Liver (tissue), 3 donors: ENCODE measurements around the gene TMEM178A.

Experiments
- FOXA1 ChIP-seq: IDR thresholded peaks from 2 replicates; pipeline ENCODE4 v1.6.1; 2016; ENCODE audit warnings: antibody characterized with exemption
- NR2F2 ChIP-seq: IDR thresholded peaks from 2 replicates; pipeline ENCODE4 v1.6.1; 2016; ENCODE audit warnings: antibody characterized with exemption
- RAD21 ChIP-seq, 2 donors: IDR thresholded peaks; 2 replicates each; pipeline ENCODE4 v1.6.1; 2016; ENCODE audit warnings: antibody characterized with exemption in 2 of 2, mild to moderate bottlenecking in 2 of 2
- RXRA ChIP-seq, 2 donors: IDR thresholded peaks; 2 replicates each; pipeline ENCODE4 v1.6.1; 2017 to 2018; ENCODE audit warnings: antibody characterized with exemption in 2 of 2, mild to moderate bottlenecking in 1 of 2
- TAF1 ChIP-seq: conservative IDR thresholded peaks from 2 replicates; pipeline ENCODE4 v1.6.1; 2016; ENCODE audit warnings: antibody characterized with exemption, mild to moderate bottlenecking
- TF ChIP-seq, protein P1 (sequence below): fragments of 150-350 bp; IDR thresholded peaks from 2 replicates; pipeline ENCODE4 v1.5.1; 2017; ENCODE audit warnings: improper control_type of control experiment, low read depth, low read length; ENCODE audit not compliant: missing input control
- TF ChIP-seq, protein P2 (sequence below): IDR thresholded peaks from 2 replicates; pipeline ENCODE4 v1.6.1; 2016; ENCODE audit warnings: antibody characterized with exemption
- TF ChIP-seq, protein P3 (sequence below): IDR thresholded peaks from 2 replicates; pipeline ENCODE4 v1.6.1; 2016; ENCODE audit warnings: antibody characterized with exemption, mild to moderate bottlenecking
- donor health status: healthy.
- donor health status: healthy.

DNA sequence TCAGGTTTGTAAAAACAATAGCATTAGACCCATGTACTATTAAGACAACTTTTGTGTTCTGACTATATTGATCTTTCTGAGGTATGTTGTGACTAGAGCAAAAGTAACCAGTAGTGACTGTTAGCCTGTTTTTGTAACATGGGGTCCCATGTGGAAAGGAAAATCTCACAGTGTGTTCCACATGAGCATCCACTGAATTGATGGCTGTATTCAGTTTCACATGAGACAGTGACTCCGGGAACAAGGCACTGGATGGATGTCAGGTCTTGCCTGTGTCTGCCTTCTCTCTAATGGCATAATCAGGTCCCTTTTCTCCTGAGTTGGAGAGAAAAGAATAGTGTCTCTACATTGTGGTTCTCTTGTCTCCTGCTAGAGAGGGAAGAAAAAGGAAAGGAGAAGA lies 27.5 kb downstream of the TMEM178A start:
- no peak for TF ChIP-seq RXRA (IDR thresholded peaks at IDR 0.05)
- TF ChIP-seq, protein P1, sequence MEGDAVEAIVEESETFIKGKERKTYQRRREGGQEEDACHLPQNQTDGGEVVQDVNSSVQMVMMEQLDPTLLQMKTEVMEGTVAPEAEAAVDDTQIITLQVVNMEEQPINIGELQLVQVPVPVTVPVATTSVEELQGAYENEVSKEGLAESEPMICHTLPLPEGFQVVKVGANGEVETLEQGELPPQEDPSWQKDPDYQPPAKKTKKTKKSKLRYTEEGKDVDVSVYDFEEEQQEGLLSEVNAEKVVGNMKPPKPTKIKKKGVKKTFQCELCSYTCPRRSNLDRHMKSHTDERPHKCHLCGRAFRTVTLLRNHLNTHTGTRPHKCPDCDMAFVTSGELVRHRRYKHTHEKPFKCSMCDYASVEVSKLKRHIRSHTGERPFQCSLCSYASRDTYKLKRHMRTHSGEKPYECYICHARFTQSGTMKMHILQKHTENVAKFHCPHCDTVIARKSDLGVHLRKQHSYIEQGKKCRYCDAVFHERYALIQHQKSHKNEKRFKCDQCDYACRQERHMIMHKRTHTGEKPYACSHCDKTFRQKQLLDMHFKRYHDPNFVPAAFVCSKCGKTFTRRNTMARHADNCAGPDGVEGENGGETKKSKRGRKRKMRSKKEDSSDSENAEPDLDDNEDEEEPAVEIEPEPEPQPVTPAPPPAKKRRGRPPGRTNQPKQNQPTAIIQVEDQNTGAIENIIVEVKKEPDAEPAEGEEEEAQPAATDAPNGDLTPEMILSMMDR: no peak
- TF ChIP-seq, protein P2, sequence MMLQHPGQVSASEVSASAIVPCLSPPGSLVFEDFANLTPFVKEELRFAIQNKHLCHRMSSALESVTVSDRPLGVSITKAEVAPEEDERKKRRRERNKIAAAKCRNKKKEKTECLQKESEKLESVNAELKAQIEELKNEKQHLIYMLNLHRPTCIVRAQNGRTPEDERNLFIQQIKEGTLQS: no peak
- TF ChIP-seq RAD21 (IDR thresholded peaks at IDR 0.05): no peak
- TF ChIP-seq, protein P3, sequence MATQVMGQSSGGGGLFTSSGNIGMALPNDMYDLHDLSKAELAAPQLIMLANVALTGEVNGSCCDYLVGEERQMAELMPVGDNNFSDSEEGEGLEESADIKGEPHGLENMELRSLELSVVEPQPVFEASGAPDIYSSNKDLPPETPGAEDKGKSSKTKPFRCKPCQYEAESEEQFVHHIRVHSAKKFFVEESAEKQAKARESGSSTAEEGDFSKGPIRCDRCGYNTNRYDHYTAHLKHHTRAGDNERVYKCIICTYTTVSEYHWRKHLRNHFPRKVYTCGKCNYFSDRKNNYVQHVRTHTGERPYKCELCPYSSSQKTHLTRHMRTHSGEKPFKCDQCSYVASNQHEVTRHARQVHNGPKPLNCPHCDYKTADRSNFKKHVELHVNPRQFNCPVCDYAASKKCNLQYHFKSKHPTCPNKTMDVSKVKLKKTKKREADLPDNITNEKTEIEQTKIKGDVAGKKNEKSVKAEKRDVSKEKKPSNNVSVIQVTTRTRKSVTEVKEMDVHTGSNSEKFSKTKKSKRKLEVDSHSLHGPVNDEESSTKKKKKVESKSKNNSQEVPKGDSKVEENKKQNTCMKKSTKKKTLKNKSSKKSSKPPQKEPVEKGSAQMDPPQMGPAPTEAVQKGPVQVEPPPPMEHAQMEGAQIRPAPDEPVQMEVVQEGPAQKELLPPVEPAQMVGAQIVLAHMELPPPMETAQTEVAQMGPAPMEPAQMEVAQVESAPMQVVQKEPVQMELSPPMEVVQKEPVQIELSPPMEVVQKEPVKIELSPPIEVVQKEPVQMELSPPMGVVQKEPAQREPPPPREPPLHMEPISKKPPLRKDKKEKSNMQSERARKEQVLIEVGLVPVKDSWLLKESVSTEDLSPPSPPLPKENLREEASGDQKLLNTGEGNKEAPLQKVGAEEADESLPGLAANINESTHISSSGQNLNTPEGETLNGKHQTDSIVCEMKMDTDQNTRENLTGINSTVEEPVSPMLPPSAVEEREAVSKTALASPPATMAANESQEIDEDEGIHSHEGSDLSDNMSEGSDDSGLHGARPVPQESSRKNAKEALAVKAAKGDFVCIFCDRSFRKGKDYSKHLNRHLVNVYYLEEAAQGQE: no peak
- TF ChIP-seq TAF1: no peak
- TF ChIP-seq NR2F2: no peak
- TF ChIP-seq FOXA1: no peak
